Endodermal cell (in vitro differentiated cells): ENCODE results near the gene PEAK3. TPM values are rescaled to one million over a fixed set of nuclear protein-coding genes. Genes with fewer than 3 reads are reported as not detected.

ENCODE experiments used
- DNase-seq: peaks from one replicate; pipeline ENCODE4 v3.0.0-alpha.2; 2017
- H3K27ac ChIP-seq: 2 replicates; pipeline ENCODE4 v1.5.1; 2013; ENCODE audit warnings: mild to moderate bottlenecking, low read depth, low read length, moderate library complexity
- H3K27me3 ChIP-seq: 2 replicates; pipeline ENCODE4 v1.6.1; 2013; ENCODE audit warnings: mild to moderate bottlenecking, low read length, moderate library complexity; ENCODE audit not compliant: insufficient read depth, control insufficient read depth, poor library complexity, severe bottlenecking
- H3K36me3 ChIP-seq: 2 replicates; pipeline ENCODE4 v1.7.0; 2013; ENCODE audit warnings: mild to moderate bottlenecking, low read length, moderate library complexity; ENCODE audit not compliant: control insufficient read depth, insufficient read depth
- H3K4me1 ChIP-seq: one replicate; pipeline ENCODE4 v1.7.0; 2013; ENCODE audit warnings: low read length; ENCODE audit not compliant: control insufficient read depth, insufficient read depth
- H3K4me3 ChIP-seq: 2 replicates; pipeline ENCODE4 v1.5.1; 2013; ENCODE audit warnings: mild to moderate bottlenecking, low read length, moderate library complexity
- H3K9ac ChIP-seq: 2 replicates; pipeline ENCODE4 v1.6.1; 2013; ENCODE audit warnings: mild to moderate bottlenecking, low read length, moderate library complexity; ENCODE audit not compliant: poor library complexity, severe bottlenecking; ENCODE audit errors: extremely low read depth
- H3K9me3 ChIP-seq: 2 replicates; pipeline ENCODE4 v1.6.1; 2013; ENCODE audit warnings: mild to moderate bottlenecking, low read length, moderate library complexity; ENCODE audit not compliant: control insufficient read depth
- H3K27ac Mint-ChIP-seq: 2 replicates; pipeline ENCODE4 v1.8.0; 2020; ENCODE audit warnings: mixed read lengths
- H3K27me3 Mint-ChIP-seq: 2 replicates; pipeline ENCODE4 v1.8.0; 2021; ENCODE audit warnings: mild to moderate bottlenecking, mixed read lengths; ENCODE audit not compliant: insufficient read depth
- H3K36me3 Mint-ChIP-seq: 2 replicates; pipeline ENCODE4 v1.8.0; 2020; ENCODE audit warnings: low read depth, mixed read lengths
- H3K4me1 Mint-ChIP-seq: 2 replicates; pipeline ENCODE4 v1.8.0; 2020; ENCODE audit warnings: mixed read lengths
- H3K4me3 Mint-ChIP-seq: 2 replicates; pipeline ENCODE4 v1.8.0; 2020; ENCODE audit warnings: mild to moderate bottlenecking, moderate library complexity, mixed read lengths
- H3K9me3 Mint-ChIP-seq: 2 replicates; pipeline ENCODE4 v1.8.0; 2020; ENCODE audit warnings: mild to moderate bottlenecking, mixed read lengths
- CTCF ChIP-seq: fragments of 200-600 bp; sonication (generic); conservative IDR thresholded peaks from 2 replicates; pipeline ENCODE4 v1.5.0; 2021; ENCODE audit warnings: antibody characterized with exemption, mild to moderate bottlenecking
- WGBS, 2 experiments: methylation state at CpG; one replicate each; pipeline versions ENCODE4 v1.1.5 to v1.1.7; 2013; ENCODE audit warnings: missing lambda C conversion rate in 2 of 2, mixed read lengths in 1 of 2; ENCODE audit not compliant: insufficient coverage in 1 of 2, insufficient read length in 1 of 2; 5-methylcytosine and 5-hydroxymethylcytosine counted together
- total RNA-seq, 2 donors: library from RNA; stranded (reverse); fragmentation: NEBNext Ultra II Directional in 1 of 2; extraction: Animal tissue kit (Norgen Biotek cat#: 25700) in 1 of 2; gene quantifications; 2 replicates in 1 of 2; 3 replicates in 1 of 2; pipeline ENCODE4 v1.2.1, GENCODE V29; 2021

PEAK3 gene
- total RNA-seq, 2 donors from 2014 or later, result not detected

DNA sequence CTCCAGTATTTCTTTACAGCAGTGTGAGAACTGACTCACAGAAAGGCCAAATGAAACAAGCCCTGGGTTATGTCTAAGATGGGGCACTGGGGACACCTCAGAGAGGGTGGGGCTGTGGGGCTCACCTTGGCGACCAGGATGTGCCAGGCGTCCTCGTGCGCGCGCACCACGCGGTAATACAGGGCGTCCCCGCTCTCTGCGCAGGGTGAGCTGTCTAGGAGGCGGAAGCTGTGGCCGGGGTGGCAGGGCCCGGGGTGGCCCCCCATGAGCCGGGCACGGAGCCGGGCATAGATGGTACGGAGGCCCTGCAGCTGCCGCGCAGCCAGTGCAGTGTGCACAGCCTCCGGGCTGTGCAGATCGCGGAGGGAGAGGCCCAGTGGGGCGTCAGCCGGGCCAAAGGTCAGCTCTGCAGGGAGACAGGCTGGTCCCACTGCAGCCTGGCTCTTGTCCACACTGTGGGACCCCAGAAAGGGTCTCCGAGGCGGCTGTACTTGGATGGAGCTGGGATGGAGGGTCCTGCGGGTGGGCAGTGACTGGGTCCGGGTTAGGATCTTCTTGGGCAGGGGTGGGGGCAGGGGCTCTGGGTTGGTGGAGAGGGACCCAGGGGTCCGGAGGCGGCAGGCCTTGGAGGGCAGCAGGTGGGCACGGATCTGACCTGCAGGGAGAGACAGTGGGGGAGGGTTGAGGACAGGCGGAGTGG, 3.4 kb downstream of the PEAK3 start:
- no peak overlapping the region for H3K9ac ChIP-seq
- H3K36me3 ChIP-seq, result peaks cover 8% of the 10 kb centered on the region
- Mint-ChIP-seq H3K27ac (no peak overlapping the region), H3K36me3 (peaks cover 10% of the 10 kb centered on the region), H3K27me3 (peaks cover 17% of the 10 kb centered on the region), H3K9me3 (no peaks in the 10 kb centered on the region), H3K4me3 (no peak overlapping the region), H3K4me1 (peaks cover 7% of the 10 kb centered on the region)
- H3K4me3 ChIP-seq, result no peak overlapping the region
- no peak overlapping the region for H3K27ac ChIP-seq
- peaks cover 19% of the 10 kb centered on the region for H3K27me3 ChIP-seq
- 94 to 98% methylated on average over 25 to 33 of the region's 33 CpGs for WGBS, 2 experiments
- H3K4me1 ChIP-seq, result no peaks in the 10 kb centered on the region
- no peaks in the 10 kb centered on the region for H3K9me3 ChIP-seq
- DNase-seq, result no peak
- TF ChIP-seq CTCF, result no peak

DNA sequence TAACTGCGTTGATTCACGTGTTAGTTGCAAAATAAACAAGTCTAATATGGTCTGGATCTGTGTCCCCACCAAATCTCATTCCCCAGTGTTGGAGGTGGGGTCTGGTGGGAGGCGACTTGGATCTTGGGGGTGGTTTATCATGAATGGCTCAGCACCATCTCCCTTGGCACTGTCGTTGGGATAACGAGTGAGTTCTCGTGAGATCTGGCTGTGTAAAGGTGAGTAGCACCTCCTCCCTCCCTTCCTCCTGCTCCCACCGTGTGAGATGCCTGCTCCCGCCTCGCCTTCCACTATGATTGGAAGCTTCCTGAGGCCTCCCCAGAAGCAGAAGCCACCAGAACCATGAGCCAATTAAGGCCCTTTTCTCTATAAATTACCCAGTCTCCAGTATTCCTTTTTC, 4.8 kb downstream of the PEAK3 start:
- 88 to 94% methylated on average over 6 to 9 of the region's 9 CpGs for whole genome bisulfite sequencing, 2 experiments
- Mint-ChIP-seq H3K27me3 (peaks cover 5% of the 10 kb centered on the region), H3K4me3 (no peak overlapping the region), H3K9me3 (no peaks in the 10 kb centered on the region), H3K27ac (peak overlapping the region; percentile 58), H3K4me1 (peaks cover 9% of the 10 kb centered on the region), H3K36me3 (peaks cover 13% of the 10 kb centered on the region)
- H3K9ac ChIP-seq, result no peak overlapping the region
- peaks cover 13% of the 10 kb centered on the region for H3K36me3 ChIP-seq
- DNase-seq, result no peak
- H3K9me3 ChIP-seq, result no peaks in the 10 kb centered on the region
- no peak overlapping the region for H3K27ac ChIP-seq
- no peak for TF ChIP-seq CTCF
- H3K4me3 ChIP-seq, result no peak overlapping the region
- peaks cover 7% of the 10 kb centered on the region for H3K27me3 ChIP-seq
- H3K4me1 ChIP-seq, result peaks cover 3% of the 10 kb centered on the region

- peaks cover 18% of the 10 kb centered on the region for H3K36me3 ChIP-seq
- peaks cover 17% of the 10 kb centered on the region for H3K36me3 Mint-ChIP-seq
- no peak for DNase-seq
- TF ChIP-seq CTCF, result no peak
- H3K27me3 ChIP-seq, result peaks cover under 1% of the 10 kb centered on the region
- no peak overlapping the region for H3K4me3 ChIP-seq
- H3K4me1 Mint-ChIP-seq, result peaks cover 13% of the 10 kb centered on the region
- H3K9me3 Mint-ChIP-seq, result no peaks in the 10 kb centered on the region
- H3K27ac Mint-ChIP-seq, result no peak overlapping the region
- 94 to 98% methylated on average over 17 to 28 of the region's 28 CpGs for WGBS, 2 experiments
- no peak overlapping the region for H3K27ac ChIP-seq
- H3K4me3 Mint-ChIP-seq, result no peak overlapping the region
- no peaks in the 10 kb centered on the region for H3K9me3 ChIP-seq
- peaks cover 6% of the 10 kb centered on the region for H3K4me1 ChIP-seq
- no peaks in the 10 kb centered on the region for H3K27me3 Mint-ChIP-seq
- H3K9ac ChIP-seq, result no peak overlapping the region
These were observed 5.5 kb downstream of the PEAK3 start for GRCh38 chr19:2276429-2276986.
